Measurements from ENCODE around the gene FOXO3. TPM values are rescaled to one million over a fixed set of nuclear protein-coding genes. Genes with fewer than 3 reads are reported as not detected.

The FOXO3 gene
- total and polyA plus RNA-seq, 2 of the 13 experiments (the other 11 are each of a cell fraction or from before 2014, with no cell fraction given): 16.0 to 22.5 TPM

- ChIA-PET POLR2A (no interaction called here), CTCF (ENCODE audit: low intra/inter-chr PET ratio, low total read pairs) (no interaction called here)
- WGBS (ENCODE audit: low lambda C conversion rate): 81% methylated on average over 2 of the region's 2 CpGs
- intact Hi-C loops (cut with micrococcal nuclease; ENCODE audit: unreplicated experiment) (no loop called here), in situ Hi-C loops (cut with HindIII; ENCODE audit: extremely low pct_ligation_motif_present, low pct_unique_long_range_greater_than_20kb) (no loop called here)
- no peak for FAIRE-seq
- H2AFZ ChIP-seq (ENCODE audit: low read length): no peak overlapping the region
- H3K4me3 ChIP-seq (replicated peaks in 1 of 3; ENCODE audit: insufficient read depth in 1 of 3, low read depth in 2 of 3, low read length in 3 of 3): no peak overlapping the region
- H3K4me1 ChIP-seq (ENCODE audit: insufficient read depth, low read length): peaks cover 4% of the 10 kb centered on the region; the same call in 1 of the 2 replicates
- H3K9me3 ChIP-seq (ENCODE audit: low read length): no peaks in the 10 kb centered on the region
- BruUV-seq (replicated peaks): no TSS peak
- TF ChIP-seq ISL2 (CRISPR knock-in tag; IDR thresholded peaks at IDR 0.05) (no peak), MTF1 (CRISPR knock-in tag; IDR thresholded peaks at IDR 0.05) (no peak), ZNF333 (CRISPR knock-in tag; IDR thresholded peaks at IDR 0.05; ENCODE audit: borderline replicate concordance) (no peak), CENPT (CRISPR knock-in tag; IDR thresholded peaks at IDR 0.05; ENCODE audit: low read depth) (no peak), KLF15 (CRISPR knock-in tag; IDR thresholded peaks at IDR 0.05; ENCODE audit: borderline replicate concordance) (no peak), POGK (CRISPR knock-in tag; conservative IDR thresholded peaks at IDR 0.05) (no peak), ZNF331 (CRISPR knock-in tag; IDR thresholded peaks at IDR 0.05) (no peak), XBP1 (CRISPR knock-in tag; IDR thresholded peaks at IDR 0.05) (no peak), ZNF556 (CRISPR knock-in tag; IDR thresholded peaks at IDR 0.05; ENCODE audit: borderline replicate concordance) (no peak), LRRFIP1 (CRISPR knock-in tag; conservative IDR thresholded peaks at IDR 0.05) (no peak), ZBTB8A (CRISPR knock-in tag; IDR thresholded peaks at IDR 0.05; ENCODE audit: borderline replicate concordance, low read depth) (no peak), MXI1 (IDR thresholded peaks at IDR 0.05; ENCODE audit: borderline replicate concordance, low read depth, low read length) (no peak), DR1 (CRISPR knock-in tag; IDR thresholded peaks at IDR 0.05) (no peak), ZBTB10 (CRISPR knock-in tag; IDR thresholded peaks at IDR 0.05; ENCODE audit: borderline replicate concordance) (no peak), MIXL1 (CRISPR knock-in tag; IDR thresholded peaks at IDR 0.05) (no peak), PLRG1 (conservative IDR thresholded peaks at IDR 0.05) (no peak), MTF2 (CRISPR knock-in tag; IDR thresholded peaks at IDR 0.05; ENCODE audit: borderline replicate concordance) (no peak), KDM4B (CRISPR knock-in tag; IDR thresholded peaks at IDR 0.05) (no peak), ZNF30 (CRISPR knock-in tag; IDR thresholded peaks at IDR 0.05) (no peak), MAFK (conservative IDR thresholded peaks at IDR 0.05 in 1 of 2, IDR thresholded peaks at IDR 0.05 in 1 of 2; ENCODE audit: low read length in 2 of 2) (no peak)
- peaks cover 4 to 34% of the 10 kb centered on the region in 2 experiments; a peak in 4 of 5 replicates for H3K36me3 ChIP-seq (replicated peaks in 1 of 2; ENCODE audit: control insufficient read depth in 1 of 2, insufficient read depth in 2 of 2, low read length in 2 of 2)
- H4K20me1 ChIP-seq (ENCODE audit: insufficient read depth, low read length): peaks cover 19% of the 10 kb centered on the region; the same call in 1 of the 2 replicates
- no peak overlapping the region for H3K4me2 ChIP-seq (ENCODE audit: low read depth, low read length)
- H3K27ac ChIP-seq (ENCODE audit: extremely low read length, insufficient read depth, low read length): no peak overlapping the region
- no peak for DNase-seq (ENCODE audit: low spot score)
- H3K79me2 ChIP-seq (ENCODE audit: insufficient read depth, low read length): peaks cover 40% of the 10 kb centered on the region
- ATAC-seq: no peak
- no peaks in the 10 kb centered on the region for H3K27me3 ChIP-seq (ENCODE audit: control insufficient read depth in 1 of 2, insufficient read depth in 2 of 2, low read length in 2 of 2)
- no peak overlapping the region for H3K9ac ChIP-seq (ENCODE audit: insufficient read depth, low read depth, low read length)
These were observed 110.5 kb downstream of the FOXO3 start for GRCh38 chr6:108671175-108671574.
